ENCODE measurements around the gene DGLUCY.

GRCh38 chr14:91126761-91127160, 12.9 kb downstream of the DGLUCY start:
- TF ChIP-seq CTCF (IDR thresholded peaks at IDR 0.05): no peak
- TF ChIP-seq ZFX (IDR thresholded peaks at IDR 0.05; ENCODE audit: borderline replicate concordance): no peak
